ENCODE measurements around the gene TMEM272.
A peak's percentile ranks its signal among the peaks of the same experiment; 100 is the strongest.

Gene TMEM272

GRCh38 chr13:51849145-51850101 lies 4.4 kb upstream of the TMEM272 start:
- peak; percentile 40 for DNase-seq

GRCh38 chr13:51848674-51849073 lies 3.7 kb upstream of the TMEM272 start:
- no peak for DNase-seq

GRCh38 chr13:51846756-51847155 lies 1.8 kb upstream of the TMEM272 start:
- DNase-seq = peak; percentile 33

GRCh38 chr13:51845574-51846318 lies 769 bp upstream of the TMEM272 start:
- no peak for DNase-seq

- DNase-seq = no peak
Observed at GRCh38 chr13:51843529-51843928, 1.4 kb downstream of the TMEM272 start.

GRCh38 chr13:51841732-51842131 lies 3.2 kb downstream of the TMEM272 start:
- no peak for DNase-seq

GRCh38 chr13:51840917-51841316 lies 4.1 kb downstream of the TMEM272 start:
- DNase-seq = no peak

- DNase-seq = no peak
Observed at GRCh38 chr13:51839711-51840540, 5.1 kb downstream of the TMEM272 start.

- no peak for DNase-seq
Observed at GRCh38 chr13:51838240-51838846, 6.6 kb downstream of the TMEM272 start.

GRCh38 chr13:51837016-51837415 lies 8.0 kb downstream of the TMEM272 start:
- no peak for DNase-seq

- no peak for DNase-seq
Observed at GRCh38 chr13:51834581-51835171, 10.3 kb downstream of the TMEM272 start.

- no peak for DNase-seq
Observed at GRCh38 chr13:51833980-51834379, 11.0 kb downstream of the TMEM272 start.

GRCh38 chr13:51832471-51833152 lies 12.4 kb downstream of the TMEM272 start:
- DNase-seq = peak; percentile 58

- DNase-seq = no peak
Observed at GRCh38 chr13:51831519-51831918, 13.5 kb downstream of the TMEM272 start.

GRCh38 chr13:51829568-51829899 lies 15.4 kb downstream of the TMEM272 start:
- no peak for DNase-seq

- DNase-seq = no peak
Observed at GRCh38 chr13:51828730-51829567, 16.0 kb downstream of the TMEM272 start.

GRCh38 chr13:51827254-51827653 lies 17.7 kb downstream of the TMEM272 start:
- DNase-seq = no peak

- no peak for DNase-seq
Observed at GRCh38 chr13:51826606-51827005, 18.4 kb downstream of the TMEM272 start.

- DNase-seq = no peak
Observed at GRCh38 chr13:51825681-51826254, 19.2 kb downstream of the TMEM272 start.

- DNase-seq = peak; percentile 72
Observed at GRCh38 chr13:51825165-51825592, 19.8 kb downstream of the TMEM272 start.
